GM19372 (cell line): ENCODE measurements around the gene TUBA4B.

ENCODE experiments used
- ATAC-seq: cut with Tn5 transposase; IDR thresholded peaks from one replicate; pipeline ENCODE4 v1.9.1; 2021; ENCODE audit warnings: mild to moderate bottlenecking, low read depth, moderate library complexity; ENCODE audit not compliant: unreplicated experiment

TUBA4B gene

DNA sequence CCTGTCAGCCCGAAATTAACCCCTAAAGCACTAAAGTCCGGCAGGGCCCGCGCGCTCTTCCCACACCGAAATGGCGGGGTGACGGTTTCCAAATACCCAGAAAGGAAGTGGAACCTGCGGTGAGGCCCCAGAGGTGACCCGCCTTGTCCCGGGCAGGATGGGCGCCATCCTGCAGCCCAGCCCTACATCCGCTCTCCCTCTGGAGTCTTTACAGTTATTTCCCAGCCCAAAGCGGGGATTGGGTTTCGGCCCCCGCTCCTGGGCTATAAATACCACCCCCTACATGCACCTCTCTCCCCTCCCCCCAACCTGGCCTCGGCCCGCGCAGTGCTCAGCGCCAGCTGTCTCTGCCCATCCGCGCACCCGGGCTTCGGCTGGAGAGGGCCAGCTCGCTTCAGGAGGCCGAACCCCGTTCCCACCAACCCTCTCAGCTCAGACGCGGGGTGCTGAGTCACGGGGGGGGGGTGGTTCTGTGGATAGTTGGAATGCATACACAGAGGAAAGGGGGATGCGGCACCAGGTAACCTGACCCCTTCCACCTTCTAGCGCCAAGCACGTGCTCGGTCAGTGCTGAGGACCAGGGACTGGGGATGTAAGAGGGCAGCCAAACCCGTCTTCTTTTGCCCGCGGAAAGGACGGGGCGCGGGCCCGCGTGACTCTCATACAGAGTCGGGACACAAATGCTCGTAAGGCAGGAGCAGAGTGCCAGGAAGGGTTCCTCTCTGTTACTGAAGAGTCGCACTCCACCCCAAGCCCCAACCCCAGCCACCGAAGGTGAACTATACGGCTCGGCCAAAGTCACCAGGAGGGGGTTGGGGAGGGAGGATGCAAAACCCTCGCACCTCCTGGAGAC, at the start of gene TUBA4B:
Gene TUBA4B, plus strand, starts transcription at position 344 of the 853 bp plus-strand sequence. Its CDS starts 165 bp downstream, at position 509.
- no peak for ATAC-seq

DNA sequence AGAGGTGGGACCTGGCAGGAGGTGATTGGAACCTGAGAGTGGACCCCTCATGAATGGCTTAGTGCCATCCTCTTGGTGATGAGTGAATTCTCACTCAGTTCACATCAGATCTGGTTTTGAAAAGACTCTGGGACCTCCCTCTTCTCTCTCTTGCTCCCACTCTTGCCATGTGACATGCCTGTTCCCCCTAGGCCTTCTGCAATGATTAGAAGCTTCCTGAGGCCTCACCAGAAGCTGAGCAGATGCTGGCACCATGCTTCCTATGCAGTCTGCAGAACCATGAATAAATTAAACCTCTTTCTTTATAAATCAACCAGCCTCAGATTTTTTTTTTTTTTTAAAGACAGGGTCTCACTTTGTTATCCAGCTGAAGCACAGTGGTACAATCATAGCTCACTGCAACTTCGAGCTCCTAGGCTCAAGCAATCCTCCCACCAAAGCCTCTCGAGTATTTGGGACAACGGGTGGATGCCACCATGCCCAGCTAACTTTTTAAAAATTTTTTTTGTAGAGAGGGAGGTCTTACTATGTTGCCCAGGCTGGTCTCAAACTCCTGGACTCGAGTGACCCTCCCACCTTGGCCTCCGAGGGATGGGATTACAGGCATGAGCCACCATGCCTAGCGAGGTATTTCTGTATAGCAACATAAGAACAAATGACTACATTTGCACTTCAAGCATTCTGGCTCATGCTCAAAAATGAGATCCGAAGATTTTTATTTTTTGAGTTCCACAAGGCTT, 48.4 kb upstream of the TUBA4B start:
- no peak for ATAC-seq

DNA sequence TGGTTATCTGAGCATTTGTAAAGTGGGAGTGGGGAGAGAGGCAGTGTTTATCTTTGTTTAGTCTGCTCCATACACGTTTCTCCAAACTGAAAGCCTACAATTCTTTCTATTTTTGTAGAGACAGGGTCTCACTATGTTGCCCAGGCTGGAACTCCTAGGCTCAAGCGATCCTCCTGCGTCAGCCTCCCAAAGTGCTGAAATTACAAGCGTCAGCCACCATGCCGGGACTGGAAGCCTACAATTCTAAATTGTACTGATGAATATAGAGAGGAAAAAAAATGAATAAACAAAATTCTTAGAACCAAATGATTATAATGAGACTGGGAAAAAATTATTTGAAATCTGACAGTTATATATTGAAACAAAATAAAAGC, 47.9 kb upstream of the TUBA4B start:
- ATAC-seq = no peak

DNA sequence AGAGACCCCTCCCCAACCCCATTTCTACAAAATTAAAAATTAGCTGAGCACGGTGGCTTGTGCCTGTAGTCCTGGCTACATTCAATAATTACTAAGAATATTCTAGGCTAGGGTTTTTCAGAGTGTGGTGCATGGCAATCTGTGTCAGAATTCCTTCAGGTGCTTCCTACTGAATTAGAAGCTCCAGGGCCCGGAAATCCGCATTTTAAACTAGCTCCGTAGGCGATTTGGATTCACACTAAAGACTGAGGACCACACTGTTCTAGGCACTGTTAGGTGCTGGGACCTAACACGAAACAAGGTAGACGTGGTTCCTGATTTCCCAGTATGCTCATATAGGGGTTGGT, 47.1 kb upstream of the TUBA4B start:
- no peak for ATAC-seq

DNA sequence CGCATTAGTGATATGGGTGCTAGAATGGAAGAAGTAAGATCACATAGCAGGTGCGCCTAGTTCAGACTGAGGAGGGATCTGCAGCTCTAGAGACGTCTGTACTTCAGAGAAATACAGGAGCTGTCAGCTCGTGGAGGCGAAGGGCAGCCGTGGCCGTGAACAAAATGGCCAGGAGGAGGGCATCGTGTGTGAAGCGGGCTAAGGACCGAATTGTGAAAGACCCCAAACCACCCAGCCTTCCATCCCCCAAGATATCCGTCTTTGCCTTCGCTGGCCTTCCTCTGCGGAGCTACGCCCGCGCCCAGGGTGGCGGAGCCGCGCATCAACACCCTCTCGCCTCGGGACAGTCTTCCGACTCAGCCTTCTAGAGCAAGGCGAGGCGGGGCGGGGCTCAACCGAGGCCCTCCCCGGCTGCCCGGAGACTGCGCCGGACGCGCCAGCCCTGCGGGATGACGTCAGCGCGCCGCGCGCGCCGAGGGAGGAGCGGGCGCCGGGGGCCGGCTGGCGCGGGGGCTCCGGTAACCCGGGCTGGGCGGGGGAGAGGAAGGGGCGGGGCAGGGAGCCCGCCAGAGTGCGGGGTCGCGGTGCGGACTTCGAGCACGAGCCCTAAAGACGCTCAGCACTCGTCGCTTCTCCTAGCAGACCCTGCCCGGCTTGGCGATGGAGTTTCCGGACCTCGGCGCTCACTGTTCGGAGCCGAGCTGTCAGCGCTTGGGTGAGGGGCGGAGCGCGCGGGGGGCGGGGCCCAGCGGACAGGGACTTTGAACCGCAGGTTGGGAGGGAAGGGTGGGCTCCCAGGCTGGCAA, 46.5 kb upstream of the TUBA4B start, which contains the start of gene ZFAND2B:
Gene ZFAND2B, plus strand, starts transcription at position 455 of the 806 bp plus-strand sequence. Its CDS starts 206 bp downstream, at position 661.
- ATAC-seq = peak; percentile 98

DNA sequence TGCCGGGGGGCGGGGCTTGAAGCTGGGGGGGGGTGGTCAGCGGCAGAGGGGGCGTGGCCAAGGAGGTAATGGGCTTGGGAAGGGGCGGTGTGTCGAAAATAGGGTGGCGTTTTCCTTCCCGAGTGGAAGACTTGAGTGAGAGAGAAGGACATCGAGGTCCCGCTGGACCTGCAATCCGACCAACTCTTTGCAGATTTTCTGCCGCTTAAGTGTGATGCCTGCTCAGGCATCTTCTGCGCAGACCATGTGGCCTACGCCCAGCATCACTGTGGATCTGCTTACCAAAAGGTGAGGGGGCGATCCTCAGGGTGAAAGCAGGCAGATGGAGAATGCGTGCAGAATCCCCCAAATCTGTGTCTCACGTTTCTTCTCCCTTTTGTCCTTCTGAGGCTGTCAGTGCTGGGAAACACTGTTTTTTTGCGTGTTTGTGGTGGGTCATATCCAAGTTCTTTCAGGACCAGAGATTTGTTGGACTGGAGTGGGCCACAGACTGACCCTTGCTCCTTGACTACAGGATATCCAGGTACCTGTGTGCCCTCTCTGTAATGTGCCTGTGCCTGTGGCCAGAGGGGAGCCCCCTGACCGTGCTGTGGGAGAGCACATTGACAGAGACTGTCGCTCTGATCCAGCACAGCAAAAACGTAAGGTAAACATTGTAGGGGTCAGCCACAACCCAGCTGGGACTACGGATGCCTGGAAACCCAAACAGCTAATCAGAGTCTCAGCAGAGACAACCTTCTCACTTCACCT, 45.7 kb upstream of the TUBA4B start:
- no peak for ATAC-seq

DNA sequence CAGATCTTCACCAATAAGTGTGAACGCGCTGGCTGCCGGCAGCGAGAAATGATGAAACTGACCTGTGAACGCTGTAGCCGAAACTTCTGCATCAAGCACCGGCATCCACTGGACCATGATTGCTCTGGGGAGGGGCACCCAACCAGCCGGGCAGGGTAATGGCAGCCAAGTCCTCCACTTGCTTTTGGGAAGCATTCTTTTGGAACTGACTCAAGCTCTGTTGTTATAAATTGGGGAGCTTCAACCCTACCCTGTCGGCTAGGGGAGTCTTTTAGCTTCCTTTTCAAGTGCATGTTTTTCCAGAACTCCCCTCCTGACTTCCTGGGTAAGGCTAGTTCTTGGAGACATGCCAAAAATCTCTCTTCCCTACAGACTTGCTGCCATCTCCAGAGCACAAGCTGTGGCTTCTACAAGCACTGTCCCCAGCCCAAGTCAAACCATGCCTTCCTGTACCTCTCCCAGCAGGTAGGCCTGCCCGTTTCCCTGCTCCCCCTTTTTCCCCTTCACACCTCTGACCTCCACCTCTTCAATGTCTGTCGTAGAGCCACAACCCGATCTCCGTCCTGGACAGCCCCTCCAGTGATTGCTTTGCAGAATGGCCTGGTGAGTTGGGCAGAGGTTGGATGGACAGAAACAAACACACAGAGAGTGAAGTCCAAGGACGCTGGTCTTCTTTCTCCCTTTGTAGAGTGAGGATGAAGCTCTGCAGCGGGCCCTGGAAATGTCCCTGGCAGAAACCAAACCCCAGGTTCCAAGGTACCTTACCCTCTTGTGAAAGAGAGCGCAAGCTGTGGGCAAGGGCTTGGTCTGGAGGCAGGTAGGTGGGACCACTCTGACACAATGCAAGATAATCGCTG, 44.9 kb upstream of the TUBA4B start:
- no peak for ATAC-seq

DNA sequence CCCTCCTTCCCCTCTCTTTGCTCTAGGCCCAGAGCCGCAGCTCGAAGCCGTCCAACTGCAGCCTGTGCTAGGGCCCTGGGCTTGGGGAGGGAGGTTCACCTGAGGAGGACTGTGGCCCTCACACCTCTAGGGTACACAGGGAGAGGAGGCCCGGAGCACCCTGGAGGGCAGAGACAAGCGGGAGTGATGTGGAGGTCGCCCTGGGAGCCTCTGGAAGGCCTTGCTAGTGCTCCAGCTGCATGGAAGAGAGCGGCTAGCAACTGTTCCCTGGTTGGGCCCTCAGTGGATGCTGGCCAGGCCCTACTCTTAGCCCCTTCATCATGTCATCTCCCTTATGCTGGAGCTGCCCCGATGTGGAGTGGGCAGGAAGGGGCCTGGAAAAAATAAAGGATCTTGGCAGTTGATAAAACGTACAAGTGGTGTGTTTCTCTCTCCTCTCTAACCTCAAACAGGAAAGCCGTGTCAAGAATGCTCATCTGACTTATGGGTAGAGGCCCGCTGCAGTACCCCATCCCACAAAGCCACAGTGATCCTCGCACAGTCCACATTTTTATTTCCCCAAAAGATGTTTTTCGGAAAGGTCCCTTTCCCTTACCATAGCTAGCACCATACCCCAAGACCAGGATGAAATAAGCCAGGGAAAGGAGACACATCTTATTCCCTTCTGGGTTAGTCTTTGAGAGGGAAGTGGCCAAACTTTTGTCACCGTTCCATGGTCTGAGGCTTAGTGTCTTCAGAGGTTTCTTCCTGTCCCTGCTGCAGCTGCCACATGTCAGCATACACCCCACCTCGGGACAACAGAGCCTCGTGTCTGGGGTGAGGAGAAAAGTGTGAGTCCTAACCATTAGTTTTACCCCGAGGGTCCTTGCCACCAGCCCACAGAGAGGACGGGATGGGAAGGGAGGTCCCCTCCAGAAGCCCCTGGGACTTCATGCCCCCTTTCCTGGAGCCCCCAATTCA, 43.5 kb upstream of the TUBA4B start:
- ATAC-seq = no peak

DNA sequence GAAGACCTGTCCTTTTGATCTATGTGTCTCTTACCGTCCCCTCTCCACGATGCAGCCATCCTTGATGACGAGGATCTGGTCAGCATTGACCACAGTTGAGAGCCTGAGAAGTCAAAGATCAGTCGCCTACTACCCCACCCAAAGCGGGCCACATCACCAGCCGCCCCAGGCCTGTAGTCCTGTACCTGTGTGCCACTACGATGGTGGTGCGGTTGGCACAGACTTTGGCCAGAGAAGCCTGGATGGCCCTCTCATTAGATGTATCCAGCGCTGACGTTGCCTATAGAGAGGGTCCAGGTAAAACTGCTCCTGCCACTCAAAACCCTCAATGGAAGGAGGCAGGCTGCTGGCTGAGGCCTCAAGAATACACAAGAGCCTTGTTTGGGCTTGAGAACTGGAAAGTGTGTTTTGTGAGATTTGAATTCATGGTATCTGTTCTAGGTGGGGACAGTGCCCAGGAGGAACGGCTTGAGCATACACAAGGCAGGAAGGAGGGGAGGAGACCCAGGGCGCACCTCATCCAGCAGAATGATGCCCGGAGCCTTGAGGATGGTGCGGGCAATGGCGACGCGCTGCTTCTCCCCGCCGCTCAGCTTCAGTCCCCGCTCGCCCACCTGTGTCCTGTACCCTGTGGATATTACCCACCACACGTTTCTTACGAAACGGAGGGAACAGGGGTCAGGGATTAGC, 42.7 kb upstream of the TUBA4B start:
- ATAC-seq = no peak

DNA sequence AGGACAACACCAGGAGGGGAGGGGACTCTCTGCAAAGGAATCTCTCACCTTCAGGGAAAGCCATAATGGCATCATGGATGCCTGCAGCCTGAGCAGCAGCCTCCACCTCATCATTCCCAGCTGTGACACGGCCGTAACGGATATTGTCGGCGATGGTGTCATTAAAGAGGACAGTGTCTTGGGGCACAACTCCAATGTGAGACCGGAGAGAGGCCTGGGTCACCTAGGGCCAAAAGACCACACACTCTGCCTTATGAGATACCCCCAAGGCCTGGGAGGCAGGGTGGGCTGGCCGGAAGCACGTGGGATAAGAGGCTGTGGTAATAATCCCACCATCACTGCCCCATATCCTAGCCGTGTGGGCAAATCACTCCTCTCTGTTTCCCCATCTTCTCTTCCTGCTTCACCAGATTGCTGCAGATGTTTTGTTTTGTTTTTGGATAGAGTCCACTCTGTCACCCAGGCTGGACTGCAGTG, 42.1 kb upstream of the TUBA4B start:
- ATAC-seq = no peak

DNA sequence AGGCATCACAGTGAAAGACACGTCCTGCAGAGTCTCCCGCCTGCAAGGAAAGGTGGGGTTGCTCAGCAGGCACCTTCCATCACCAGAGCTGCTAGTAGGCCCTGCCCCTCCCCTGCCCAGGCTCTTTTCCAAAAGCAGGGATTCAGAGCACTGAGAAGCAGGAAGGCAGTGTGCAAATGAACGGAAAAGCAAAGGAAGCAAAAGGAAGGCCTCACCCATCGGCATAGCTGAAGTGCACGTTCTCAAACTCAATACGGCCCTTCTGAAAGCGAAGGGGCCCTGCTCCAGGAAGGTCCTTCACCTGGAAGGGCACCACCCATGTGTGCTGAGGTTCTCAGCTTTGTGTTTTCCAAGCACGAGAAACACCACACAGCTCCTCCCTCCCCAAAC, 40.0 kb upstream of the TUBA4B start:
- no peak for ATAC-seq

DNA sequence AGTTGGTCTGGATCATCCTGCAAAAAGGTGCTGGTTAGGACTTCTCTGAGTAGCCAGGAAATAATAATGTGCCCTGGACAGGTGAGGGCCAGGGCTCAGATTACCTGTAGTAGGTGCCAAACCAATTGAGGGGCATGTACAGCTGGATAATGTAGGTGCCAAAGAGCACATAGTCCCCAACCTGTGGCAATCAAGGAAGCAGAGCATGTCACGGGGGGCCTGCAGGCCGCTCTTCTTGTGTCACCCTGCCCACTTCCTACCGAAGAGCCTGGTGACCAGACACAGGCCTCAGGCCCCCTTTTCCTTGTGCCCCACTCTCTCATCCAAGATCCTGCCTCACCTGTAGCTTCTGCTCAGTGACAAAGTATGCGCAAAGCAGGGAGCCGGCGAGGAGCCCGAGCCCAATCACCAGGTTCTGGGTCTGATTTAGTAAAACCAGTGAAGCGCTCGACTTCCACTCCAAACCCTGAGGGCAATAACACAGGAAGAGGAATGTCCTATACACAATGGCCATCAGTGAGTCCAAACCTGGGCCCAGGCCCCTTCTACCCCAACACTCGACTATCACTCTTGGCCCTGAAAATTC, 39.5 kb upstream of the TUBA4B start:
- no peak for ATAC-seq

DNA sequence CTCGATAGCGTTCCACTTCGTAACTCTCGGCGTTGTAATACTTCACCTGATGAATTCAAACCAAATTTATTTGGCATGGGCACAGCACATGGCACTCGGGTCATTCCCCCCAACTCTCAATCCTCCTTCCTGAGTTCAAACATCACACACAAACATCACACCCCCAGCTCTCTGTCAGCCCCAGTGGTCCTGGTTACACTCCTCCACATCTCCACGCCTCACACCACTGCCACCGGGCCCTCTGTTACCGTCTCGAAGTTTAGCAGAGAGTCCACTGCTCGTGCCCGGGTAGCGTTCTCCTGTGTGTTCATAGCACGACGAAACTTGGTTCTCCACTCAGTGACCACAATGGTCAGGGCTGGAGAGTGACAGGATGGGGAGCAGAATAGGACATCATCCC, 38.9 kb upstream of the TUBA4B start:
- no peak for ATAC-seq

DNA sequence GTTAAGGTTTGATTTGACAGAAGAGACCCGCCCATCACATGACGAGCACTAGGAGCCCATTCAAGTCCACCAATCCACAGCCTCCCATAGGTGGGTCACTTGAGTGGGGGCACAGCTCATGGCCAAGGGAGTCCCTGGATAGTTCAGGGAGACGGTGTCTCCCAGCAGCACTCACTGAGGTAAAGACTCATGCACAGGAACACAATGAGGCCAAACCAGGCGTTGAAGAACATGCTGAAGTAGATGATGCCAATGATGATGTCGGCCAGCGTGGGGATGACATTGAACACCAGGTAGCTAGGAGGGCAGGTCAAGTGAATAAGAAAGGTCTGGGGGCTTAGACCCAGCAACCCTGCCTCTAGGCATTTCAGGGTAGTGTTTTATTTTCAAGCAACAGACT, 38.3 kb upstream of the TUBA4B start:
- ATAC-seq = no peak

DNA sequence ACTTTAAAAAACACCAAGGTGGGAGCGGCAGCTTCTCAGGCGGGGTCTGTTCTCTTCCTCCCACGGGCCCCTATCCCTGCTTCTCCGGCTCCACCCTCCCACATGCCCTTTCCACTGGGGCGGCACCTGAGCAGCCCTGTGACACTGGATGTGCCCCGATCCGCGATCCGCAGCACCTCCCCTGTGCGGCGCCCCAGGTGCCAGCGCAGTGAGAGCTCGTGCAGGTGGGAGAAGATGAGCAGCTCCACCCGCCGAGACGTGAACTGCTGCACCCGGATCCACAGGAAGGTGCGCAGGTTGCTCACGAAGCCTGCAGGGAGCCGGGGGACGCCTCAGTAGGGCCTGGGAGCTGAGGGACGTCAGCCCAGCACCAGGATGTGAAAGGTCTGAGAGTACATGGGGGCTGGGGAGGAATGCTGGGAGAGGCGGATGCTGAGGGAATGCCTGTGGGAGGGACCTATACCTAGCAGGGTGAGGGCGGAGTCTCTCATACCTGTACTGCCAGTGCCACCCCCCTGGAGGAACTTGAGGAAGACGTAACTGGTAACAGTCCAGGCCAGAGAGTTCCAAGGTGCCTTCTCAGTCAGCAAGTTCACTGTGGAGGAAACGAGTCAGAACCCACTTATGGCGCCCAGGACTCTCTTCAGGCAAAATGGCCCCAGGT, 37.0 kb upstream of the TUBA4B start:
- ATAC-seq = no peak

DNA sequence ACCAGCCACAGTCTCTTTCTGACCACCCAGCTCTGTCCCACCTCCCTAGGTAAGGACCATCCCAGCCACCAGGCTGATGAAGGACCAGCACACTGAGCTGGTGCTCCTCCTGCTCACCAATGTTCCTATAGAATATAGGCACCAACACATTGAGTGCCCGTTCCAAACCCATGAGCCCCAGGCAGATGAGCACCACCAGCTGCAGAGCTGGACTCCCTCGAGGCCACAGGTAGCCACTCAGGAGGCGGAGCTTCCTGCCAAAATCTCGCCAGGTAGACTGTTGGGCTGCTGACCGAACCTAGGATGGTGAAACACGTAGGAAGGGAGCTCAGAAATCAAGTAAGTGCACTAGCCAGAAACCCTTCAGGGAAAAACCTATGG, 36.5 kb upstream of the TUBA4B start:
- ATAC-seq = no peak

DNA sequence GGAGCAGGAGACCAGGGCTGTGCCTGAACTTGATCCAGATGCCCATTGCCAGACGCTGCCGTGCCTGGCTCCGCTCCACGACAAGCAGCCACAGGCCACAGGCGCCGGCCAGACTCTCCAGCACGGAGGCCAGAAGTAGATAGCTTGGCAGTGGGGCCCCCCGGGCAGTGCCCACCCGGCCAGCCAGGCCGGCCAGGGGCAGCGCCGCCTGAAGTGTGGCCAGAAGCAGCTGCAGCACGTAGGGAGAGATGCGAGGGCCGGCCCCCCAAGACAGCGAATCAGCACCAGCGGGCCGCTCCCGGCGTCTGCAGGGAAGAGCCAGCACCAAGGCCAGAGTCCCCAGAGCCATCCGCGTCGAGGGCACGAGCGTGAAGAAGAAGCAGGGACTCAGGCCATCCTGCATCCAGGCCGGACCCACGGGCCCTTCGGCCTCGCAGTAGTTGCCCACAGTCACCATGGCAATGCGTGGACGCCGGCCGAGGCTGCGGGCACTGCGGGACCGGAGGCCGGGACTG, 34.8 kb upstream of the TUBA4B start:
- ATAC-seq = peak; percentile 31
